ENCODE results near the gene NCF2.

NCF2 gene

DNA sequence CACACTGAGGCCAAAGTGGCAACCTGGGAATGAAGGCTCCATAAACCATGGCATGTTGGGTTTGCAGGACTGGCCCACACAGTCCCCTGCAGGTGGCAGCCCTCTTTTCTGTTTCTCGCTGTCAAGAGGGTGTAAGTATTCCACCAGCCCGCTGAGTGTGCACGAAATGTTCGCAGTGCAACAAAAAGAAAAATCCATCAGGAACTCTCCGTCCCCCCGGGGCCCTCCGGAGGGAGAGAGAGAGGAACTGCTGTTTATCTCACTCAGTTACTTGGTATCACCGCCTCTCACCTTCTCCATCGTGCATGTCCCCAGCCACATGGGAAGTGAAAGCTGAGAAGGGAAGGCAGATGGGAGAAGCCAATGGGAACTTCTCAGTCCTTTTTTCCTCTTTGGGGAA, 38.3 kb downstream of the NCF2 start:
- DNase-seq (ENCODE audit: low read depth, low spot score), result no peak

DNA sequence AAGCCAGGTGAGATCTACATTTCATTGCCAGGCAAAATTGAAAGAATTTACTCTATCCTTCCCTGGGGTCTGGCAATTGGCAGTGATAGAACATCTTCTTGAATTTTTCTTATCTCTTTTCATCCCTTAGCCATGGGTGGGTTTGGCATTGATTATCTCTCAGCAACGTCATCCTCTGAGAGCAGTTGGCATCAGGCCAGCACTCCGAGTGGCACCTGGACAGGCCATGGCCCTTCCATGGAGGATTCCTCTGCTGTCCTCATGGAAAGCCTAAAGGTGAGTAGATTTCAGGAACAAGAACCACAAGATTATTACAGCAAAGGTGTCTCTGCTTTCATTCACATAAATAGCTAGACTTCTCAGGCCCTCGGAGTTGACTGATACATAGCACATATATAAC, 39.3 kb downstream of the NCF2 start:
- DNase-seq (ENCODE audit: low read depth, low spot score), result no peak

DNA sequence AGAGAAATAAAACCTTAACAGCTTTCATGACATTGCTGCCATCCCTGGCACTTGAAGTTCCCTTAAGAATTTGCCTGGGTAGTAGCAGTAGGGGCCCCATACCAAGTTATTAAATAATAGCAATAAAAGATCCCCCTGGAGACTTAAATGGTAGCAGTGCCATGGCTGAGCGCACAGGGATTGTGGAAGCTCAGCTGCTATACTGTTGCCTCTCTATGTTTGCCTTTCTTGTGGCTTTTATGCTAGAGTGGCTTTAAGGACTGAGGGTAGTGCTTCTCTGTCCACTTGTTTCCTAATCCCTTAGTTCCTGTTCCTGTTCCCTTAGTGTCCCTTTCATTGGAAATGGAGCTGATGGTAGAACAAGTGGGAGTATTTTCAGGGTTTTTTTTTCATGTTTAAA, 42.1 kb downstream of the NCF2 start:
- DNase-seq (ENCODE audit: low read depth, low spot score), result no peak

DNA sequence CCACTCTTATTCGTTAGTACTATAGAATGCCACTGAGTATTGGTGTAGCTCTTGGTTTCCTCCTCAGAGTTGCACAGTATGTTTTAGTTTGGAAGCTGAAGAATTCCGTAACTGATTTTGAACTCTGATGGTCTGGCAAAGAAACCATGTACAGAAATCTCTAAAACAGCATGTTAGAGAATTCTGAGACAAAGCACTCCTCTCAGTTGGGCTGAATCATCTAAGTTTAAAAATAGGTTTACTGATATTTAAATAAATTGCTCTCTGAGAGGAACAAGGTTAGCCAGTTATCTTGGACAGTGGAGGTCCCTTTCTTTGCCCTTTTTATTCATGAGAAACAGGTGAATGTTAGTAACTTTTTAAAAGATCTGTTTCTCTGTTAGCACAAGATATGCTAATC, 43.8 kb downstream of the NCF2 start:
- no peak for DNase-seq (ENCODE audit: low read depth, low spot score)

DNA sequence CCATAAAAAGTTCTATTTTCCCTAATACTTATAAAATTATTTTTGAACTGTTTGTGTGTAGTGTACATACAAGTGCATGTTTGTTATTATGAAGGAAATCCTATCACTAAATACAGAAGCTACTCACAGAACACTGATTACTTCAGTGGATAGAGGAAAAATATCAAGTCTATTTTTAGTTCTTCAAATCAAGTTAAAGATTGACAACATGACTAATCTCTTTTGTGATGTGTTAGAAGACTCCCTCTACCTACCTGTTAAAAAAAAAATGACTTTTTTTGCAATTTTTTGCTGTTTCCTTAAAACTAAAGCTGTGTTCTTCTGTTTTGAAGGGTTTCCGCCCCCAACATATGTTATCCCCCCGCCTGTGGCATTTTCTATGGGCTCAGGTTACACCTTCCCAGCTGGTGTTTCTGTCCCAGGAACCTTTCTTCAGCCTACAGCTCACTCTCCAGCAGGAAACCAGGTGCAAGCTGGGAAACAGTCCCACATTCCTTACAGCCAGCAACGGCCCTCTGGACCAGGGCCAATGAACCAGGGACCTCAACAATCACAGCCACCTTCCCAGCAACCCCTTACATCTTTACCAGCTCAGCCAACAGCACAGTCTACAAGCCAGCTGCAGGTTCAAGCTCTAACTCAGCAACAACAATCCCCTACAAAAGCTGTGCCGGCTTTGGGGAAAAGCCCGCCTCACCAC, 45.5 kb downstream of the NCF2 start:
- DNase-seq (ENCODE audit: low read depth, low spot score), result no peak

DNA sequence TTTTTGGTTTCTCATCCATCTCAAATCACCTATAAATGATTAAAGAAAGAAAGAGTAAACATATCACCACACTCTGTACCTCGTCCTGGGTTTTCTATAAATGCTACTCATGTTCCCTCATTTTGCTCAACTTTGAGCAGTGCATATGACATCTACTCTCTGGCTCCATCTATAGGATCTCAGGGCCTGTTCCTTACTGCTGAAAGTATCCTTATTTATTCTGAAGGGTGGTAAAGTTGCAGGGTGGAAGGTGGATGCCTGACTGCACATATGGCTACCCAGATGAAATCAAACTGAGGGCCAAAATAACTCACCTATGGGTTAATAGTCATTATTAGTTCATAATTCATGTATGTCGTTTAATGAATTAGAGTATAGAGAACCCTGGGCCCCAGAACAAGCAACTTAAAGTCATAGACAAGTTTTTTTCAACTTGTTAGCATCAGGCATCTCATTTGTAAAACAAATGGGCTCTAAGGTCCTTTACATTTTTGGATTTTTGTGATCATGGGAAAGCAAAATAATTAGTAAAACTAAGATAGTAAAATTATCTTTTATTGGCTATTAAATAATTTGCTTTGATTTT, 46.5 kb downstream of the NCF2 start:
- no peak for DNase-seq (ENCODE audit: low read depth, low spot score)

DNA sequence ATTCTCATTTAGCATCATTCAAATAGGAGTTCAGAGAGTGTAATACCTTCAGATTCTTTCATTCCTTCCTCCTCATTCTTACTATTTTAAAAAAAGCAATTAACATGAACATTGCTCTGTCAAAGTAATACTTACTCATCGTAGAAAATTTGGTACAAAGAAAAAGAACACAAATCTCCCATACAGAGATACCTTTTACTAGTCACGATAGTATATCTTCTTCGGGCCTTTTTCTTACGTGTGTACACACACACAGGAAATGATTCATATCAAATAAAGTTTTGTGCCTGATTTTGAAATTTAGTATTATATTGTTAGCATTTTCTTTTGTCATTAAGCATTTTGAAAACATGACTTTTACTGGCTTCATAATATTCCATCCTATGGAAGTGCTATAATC, 52.9 kb downstream of the NCF2 start:
- DNase-seq (ENCODE audit: low read depth, low spot score), result no peak

DNA sequence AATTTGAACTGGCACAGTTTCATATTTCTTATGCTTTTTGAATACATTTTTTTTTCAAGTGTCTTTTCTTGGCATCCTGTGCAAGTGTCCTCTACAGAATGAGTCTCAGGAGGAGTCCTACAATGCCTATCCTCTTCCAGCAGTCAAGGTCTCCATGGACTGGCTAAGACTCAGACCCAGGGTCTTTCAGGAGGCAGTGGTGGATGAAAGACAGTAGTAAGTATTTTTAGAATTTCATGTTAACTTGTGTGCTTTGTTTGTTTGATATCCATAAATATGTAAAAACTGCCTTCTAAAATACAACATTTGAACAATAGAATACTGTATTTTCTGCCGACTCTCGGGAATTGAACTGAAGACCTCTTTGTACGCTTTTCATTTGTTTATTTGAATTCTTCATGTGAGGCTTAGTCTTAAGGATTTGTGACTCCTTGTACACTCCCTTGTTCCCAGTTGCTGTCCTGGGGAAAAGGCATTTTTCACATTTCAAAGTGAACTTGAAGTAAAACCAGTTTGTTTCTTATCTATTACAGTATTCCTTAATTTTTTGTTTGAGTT, 56.6 kb downstream of the NCF2 start:
- DNase-seq (ENCODE audit: low read depth, low spot score), result no peak

DNA sequence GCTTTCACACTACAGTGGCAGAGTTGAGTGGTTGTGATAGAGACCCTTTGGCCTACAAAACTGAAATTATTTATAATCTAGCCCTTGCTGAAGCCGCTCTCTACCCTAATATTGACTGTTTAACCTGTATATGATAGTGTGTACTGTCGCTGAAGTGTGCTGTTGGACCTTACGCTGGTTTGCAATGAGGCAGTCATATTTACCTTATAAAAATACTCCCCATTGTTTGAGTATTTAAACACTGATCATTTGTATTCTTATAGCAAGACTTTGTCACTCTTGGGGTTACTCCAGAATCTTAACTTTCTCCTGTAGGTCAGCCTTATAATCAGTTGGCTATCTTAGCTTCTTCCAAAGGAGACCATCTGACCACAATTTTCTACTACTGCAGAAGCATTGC, 61.7 kb downstream of the NCF2 start:
- DNase-seq (ENCODE audit: low read depth, low spot score), result no peak

DNA sequence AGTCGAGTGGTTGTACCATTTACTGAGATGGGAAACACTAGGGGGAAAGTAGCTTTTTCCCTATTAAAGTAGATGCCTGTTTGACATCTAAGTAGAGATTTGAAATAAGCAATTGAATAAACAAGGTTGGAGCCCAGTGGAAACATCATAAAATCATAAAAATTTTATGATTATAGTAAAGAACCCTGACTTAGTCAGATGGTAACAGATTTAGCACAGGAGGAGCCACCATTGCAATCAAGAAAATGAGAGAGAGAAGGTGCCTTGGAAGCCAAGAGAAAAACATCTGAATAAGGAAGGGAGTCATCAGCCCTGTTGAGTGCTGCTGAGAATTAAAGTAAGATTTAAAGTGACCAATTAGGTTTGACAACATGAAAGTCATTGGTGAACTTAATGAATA, 68.2 kb downstream of the NCF2 start:
- DNase-seq (ENCODE audit: low read depth, low spot score), result no peak

DNA sequence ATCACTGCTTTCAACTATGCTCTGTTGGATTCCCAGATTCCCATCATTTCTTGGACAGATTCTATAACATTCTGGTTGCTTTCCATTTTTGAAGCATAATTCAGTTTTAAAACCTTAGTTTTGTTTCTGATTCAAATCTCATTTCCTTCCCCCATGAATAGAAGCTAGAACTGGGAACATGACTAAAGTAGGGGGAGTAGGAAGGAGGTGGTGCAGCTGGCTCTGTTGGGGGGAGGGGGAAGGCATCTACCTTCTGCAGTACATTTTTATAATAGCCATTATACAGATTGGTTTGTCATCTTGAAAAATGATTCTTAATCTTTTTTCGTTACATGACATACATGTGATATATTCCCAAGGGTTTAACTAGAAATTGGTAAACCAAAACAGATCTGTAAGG, 69.9 kb downstream of the NCF2 start:
- no peak for DNase-seq (ENCODE audit: low read depth, low spot score)

DNA sequence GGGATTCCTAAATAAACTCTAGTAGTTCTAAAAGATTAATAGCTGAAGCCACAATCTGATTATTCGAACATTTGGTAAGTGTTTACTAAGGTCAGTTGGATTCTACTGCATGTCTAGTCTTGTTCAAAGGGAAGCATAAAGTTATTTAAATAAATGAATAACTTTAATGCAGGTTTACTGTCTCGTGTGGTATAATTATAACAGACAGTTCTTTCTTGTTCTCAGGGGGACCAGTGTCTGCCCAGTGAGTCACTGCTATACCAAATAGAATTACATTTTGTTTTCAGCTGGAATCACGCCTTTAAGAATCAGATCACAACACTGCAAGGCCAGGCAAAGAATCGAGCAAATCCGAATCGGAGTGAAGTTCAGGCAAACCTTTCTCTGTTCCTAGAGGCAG, 72.9 kb downstream of the NCF2 start:
- DNase-seq (ENCODE audit: low read depth, low spot score), result no peak

DNA sequence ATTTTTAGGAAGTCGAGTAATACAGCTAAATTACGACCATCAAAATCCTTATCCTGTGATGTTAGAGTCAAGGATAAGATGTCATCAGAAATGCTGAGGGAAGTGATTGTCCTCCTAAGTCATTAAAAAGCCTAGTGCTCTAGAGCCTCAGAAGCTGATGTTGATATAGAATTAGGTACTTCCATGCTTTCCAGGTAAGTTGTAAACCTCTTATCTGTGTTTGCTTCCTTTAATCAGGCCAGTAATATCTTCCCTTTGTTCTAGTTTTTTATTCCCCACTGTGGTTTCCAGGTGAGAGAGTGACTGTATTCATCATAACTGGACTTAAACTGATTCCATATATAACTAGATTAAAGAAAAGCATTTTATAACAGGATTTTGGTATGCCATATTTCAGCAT, 73.5 kb downstream of the NCF2 start:
- no peak for DNase-seq (ENCODE audit: low read depth, low spot score)

DNA sequence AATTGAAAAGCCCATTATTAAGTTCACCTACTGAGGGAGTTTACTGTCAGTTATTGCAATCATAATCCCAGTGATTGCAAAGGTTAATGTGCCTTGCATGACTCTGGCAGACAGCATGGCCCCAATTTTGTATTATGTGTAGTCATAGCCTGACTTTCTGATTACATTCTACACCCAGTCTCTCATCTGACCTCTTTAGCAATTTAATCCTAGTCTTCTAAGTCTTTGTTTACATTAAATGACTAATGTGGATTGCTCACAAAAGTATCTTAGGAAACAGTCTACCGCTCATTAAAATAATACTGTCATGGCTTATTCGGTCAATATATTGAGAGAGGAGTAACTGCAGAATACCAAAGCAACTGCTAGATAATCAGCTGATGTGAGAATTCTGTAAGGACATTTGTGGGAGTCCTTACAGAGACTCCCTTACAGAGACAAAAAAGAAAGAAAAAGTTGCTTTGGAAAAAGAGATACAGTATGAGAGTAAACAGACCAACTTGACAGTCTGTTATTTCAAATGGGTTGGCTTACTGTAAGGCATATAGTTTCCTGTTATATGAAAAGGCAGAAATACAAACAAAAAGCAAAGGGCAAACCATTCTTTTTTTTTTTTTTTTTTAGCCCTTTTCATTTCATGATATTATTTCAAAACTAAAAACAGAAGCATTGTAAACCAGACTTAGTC, 75.1 kb downstream of the NCF2 start:
- DNase-seq (ENCODE audit: low read depth, low spot score), result no peak

DNA sequence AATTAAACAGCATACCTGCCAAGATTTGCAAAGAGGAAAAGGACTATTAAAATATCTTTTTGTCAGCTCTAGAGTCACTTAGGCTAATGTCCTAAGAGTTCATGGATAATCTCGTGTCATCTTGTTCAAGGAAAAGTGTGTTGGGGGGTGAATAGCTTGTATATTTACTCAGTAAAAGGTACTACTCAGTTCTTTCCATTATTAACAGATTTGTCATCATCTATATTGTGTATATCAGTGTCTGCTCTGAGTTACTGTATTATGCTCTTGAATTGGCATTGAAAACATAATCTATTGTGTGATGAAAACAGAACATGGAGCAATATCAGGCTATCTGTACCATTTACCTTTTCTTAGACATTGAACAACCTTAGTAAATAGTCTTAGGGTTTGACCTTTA, 76.0 kb downstream of the NCF2 start:
- no peak for DNase-seq (ENCODE audit: low read depth, low spot score)

DNA sequence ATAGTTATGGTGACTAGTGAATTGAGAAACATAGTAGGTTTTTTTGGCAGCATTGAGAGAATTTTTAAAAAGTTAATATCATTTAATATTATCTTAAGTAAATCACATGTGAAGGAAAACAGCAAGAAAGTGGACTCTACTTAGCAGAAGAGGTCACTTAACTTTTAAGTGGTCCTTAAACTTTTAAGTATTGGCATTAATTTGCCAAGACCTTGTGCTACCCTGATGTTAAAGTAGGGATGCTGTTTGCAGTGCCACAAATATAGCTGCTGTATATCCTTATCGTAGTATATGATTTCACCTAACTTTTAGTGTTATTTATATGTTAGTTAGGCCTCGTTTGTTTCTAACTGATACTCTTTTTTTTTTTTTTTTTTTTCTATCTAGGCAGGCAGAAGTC, 77.8 kb downstream of the NCF2 start:
- no peak for DNase-seq (ENCODE audit: low read depth, low spot score)

DNA sequence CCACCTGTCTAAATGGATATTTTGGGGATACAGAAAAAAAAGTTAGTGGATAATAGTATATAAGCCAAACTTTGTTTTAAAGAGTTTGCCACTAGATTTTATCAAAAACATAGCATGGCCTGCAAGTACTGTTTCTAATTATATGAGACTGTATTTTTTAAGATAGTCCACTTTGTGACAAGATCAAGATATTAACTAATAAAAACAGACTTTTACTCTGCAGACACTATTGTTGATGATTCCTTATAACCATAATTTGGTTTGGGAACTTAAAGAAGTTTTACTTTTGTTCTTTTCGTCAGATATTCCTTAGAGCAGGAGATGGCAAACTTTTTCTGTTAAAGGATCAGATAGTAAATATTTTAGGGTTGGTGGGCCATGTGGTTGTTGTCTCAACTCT, 81.6 kb downstream of the NCF2 start:
- DNase-seq (ENCODE audit: low read depth, low spot score), result no peak

DNA sequence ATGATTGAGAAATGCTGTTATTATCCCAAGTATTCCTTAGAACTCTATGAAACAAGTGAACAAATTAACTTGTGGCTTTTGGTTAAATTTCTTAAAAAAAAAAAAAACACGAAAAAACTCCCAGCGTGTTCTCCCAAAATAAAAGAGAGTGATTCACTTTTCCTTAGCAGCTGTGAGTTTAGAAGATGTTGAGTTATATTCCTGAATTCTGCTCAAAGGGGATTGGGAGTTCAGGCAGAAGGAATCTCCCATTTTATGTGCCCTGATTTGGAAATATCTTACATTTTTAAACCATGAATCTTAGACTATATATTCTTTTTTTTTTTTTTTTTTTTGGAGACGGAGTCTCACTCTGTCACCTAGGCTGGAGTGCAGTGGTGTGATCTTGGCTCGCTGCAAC, 83.7 kb downstream of the NCF2 start:
- DNase-seq (ENCODE audit: low read depth, low spot score), result no peak

All from iPS DF 19.7 (cell line).